GM18907 (cell line): ENCODE data around the gene WFS1.

ENCODE experiments used
- ATAC-seq: cut with Tn5 transposase; IDR thresholded peaks from one replicate; pipeline ENCODE4 v1.9.1; 2021; ENCODE audit warnings: mild to moderate bottlenecking, moderate library complexity; ENCODE audit not compliant: unreplicated experiment

The WFS1 gene

GRCh38 chr4:6298035-6298434, 28.4 kb downstream of the WFS1 start:
- no peak for ATAC-seq

DNA sequence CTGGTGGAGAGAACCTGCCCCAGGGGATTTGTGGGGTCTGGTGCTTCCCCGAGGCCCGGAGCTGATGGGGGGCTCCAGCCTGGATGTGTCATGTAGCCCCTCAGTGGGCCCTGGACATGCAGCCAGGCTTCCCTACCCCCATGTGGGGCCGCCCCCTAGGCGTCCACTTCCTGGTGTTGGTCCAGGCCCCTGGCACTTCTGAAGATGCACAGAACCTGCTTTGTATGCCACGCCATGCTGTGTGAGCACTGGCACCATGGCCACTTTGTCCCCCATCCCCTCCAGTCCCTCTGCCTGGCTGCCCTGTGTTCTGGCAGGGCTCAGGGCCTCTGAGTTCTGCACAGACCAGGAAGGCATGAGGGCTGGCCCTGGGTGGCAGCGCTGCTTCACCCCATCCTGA, 29.2 kb downstream of the WFS1 start:
- no peak for ATAC-seq

DNA sequence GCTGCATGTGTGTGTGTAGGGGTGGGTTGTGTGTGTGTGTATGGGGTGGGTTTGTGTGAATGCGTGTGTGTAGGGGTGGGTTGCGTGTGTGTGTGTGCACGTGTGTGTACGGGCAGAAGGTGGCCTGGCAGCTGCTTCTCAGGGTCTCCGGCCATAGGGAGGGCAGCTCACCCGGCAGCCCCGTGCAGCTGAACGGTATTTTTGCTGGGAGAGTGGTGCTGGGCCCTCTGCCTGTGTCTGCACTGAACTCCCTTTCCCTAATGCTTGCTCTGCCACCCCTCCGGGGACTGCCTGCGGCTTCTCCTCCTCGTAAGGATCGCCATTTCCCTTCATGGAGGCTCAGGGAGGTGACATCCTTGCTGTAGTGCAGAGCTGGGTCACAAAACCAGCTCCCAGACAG, 30.2 kb downstream of the WFS1 start:
- no peak for ATAC-seq

DNA sequence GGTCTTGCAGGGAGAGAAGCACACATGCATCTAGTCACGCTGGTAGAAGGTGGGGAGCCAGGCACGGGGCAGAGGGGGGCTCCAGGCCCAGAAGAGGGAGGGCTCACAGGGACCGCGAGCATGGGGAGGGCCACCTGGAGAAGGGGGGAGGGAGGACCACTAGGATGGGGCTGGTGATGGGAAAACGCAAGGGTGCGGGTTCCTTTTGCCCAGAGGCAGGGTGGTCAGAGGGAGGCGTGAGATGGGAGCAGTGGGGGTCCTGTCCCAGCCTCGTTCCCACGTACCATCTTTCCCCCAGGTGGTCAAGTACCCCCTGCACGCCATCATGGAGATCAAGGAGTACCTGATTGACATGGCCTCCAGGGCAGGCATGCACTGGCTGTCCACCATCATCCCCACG, 30.7 kb downstream of the WFS1 start:
- ATAC-seq, result no peak

DNA sequence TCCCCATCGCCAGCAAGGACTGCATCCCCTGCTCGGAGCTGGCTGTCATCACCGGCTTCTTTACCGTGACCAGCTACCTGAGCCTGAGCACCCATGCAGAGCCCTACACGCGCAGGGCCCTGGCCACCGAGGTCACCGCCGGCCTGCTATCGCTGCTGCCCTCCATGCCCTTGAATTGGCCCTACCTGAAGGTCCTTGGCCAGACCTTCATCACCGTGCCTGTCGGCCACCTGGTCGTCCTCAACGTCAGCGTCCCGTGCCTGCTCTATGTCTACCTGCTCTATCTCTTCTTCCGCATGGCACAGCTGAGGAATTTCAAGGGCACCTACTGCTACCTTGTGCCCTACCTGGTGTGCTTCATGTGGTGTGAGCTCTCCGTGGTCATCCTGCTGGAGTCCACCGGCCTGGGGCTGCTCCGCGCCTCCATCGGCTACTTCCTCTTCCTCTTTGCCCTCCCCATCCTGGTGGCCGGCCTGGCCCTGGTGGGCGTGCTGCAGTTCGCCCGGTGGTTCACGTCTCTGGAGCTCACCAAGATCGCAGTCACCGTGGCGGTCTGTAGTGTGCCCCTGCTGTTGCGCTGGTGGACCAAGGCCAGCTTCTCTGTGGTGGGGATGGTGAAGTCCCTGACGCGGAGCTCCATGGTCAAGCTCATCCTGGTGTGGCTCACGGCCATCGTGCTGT, 31.5 kb downstream of the WFS1 start:
- ATAC-seq, result no peak

- ATAC-seq, result no peak
Measured at GRCh38 chr4:6301732-6302442, 32.2 kb downstream of the WFS1 start.

GRCh38 chr4:6302869-6303268, 33.2 kb downstream of the WFS1 start:
- no peak for ATAC-seq

GRCh38 chr4:6303943-6304342, 34.3 kb downstream of the WFS1 start:
- no peak for ATAC-seq

DNA sequence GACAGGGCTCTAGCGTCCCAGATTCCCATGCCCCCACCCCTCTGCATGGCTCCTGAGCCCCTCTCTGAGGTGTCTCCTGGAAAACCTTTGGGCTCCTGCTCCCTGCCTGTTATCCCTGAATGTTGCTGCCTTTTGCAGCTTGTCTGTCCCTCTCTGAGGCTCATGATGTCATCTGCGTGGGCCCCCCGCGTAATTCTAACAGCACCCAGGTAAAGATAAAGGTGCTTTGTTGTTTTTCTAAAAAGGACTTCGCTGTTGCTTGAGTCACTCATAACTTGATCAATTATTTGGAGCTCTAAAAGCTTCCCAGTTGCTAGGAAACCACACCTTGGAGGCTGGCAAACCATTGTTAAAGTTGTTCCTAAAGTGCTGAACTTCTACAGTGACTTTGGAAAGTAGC, 36.6 kb downstream of the WFS1 start:
- ATAC-seq, result no peak

DNA sequence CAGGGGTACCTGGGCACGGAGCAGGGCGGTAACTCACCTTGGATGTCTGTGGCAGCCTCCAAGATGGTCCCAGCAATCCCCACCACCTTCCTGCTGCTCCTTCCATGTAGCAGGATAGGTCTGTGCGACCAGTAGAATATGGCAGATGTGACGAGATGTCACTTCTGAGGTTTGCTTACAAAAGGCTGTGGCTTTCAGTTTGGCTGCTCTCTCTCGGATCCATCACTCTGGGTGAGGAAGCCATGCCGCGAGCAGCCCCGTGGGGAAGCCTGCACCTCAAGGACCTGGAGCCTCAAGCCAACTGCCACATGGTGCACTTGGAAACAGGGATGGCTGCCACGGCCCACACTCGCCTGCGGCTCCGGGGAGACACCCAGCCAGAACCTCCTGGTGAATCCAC, 37.6 kb downstream of the WFS1 start:
- ATAC-seq, result no peak

DNA sequence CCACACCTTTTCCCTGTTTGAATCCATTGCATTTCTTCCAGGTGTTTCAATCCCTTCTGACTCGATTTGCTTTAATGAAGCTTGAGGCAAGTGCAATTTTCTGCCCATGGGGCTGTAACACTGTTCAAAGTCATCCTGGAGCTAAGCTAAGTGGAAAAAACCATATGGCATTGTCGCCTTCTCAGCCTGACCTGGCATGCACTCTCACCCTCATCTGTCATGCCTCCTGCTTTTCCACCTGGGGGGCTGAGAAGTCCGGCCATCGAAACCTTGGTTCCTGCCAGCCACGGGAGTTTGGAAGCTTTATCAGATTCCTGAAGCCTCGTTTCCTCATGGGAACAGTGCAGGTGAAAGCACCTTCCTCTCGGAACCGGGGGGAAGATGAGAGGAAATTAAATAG, 38.2 kb downstream of the WFS1 start:
- ATAC-seq, result no peak

- ATAC-seq, result no peak
Measured at GRCh38 chr4:6308899-6309643, 39.4 kb downstream of the WFS1 start.

GRCh38 chr4:6309777-6310176, 40.1 kb downstream of the WFS1 start:
- no peak for ATAC-seq

DNA sequence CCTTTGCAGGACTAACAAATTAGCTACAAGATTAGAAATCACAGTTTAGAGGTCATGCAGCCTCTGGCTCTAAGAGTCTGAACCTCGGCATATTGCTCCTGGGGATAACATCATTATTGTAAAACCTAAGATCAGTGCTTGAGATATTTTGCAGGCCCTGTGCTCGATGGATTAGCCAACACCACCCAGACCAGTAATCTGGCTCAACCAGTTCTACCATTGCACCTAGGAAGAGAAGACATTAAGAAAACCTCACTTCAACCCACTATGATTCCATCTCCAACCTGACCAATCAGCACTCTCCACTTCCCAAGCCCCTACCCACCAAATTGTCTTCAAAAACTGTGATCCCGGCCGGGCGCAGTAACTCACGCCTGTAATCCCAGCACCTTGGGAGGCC, 43.6 kb downstream of the WFS1 start:
- ATAC-seq, result no peak

DNA sequence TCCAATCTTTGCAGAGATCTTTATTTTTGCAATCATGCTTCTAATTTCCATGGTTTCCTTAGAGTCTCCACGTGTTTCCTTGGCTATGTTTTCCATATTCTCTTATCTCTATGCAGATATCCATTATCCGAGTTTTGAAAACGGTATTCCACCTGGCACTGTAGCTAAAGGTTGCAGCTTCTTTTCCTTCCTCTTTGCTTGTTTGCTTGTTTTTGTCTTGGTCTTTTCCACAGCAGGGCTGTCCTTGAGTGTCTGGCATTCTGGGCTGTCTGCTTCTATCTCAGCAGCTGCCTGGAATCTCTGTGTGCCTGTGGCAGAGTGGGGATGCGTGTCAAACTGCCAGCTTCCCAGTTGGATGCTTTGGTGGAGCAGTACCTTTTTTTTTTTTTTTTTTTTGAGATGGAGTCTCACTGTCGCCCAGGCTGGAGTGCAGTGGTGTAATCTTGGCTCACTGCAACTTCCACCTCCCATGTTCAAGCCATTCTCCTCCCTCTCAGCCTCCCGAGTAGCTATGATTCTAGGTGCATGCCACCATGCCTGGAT, 46.9 kb downstream of the WFS1 start:
- ATAC-seq, result no peak

DNA sequence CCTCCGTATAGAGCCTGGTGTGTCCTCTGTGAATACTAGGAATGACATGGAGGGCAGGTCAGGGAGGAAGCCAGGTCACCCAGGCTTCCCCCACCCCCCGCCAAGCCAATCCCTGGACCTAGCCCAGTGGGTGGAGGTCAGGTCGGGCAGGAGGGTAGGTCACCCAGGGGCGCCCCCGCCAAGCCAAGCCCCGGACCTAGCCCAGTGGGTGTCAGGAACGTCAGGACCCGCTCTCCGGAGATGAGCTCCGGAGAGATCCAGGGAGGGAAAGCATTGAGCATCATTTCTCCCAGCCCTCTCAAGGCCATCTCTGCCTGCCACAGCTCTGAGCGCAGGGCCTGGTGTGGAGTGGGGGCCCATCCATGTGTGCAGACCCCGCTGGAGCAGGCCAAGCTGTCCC, 48.6 kb downstream of the WFS1 start:
- ATAC-seq, result no peak

- ATAC-seq, result no peak
Measured at GRCh38 chr4:6319530-6320150, 50.0 kb downstream of the WFS1 start.

- ATAC-seq, result no peak
Measured at GRCh38 chr4:6320663-6321062, 51.0 kb downstream of the WFS1 start.

DNA sequence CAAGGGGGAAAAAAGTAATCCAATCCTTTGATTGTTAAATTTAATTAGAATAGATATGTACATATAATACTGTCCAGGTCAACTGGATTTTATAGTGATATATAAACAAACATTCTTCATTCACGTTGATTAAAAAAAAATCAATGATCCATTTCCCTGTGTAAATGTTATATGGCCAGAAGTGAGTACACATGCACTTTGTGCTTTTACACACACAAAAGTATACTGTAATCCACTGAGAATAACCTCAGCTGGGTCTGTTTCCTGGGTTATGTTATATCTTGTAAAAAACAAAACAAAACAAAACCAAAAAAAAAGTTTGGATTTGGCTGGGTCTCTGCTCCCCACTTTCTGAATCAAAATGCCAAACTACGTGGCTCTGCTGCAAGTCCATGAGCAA, 51.7 kb downstream of the WFS1 start:
- no peak for ATAC-seq

DNA sequence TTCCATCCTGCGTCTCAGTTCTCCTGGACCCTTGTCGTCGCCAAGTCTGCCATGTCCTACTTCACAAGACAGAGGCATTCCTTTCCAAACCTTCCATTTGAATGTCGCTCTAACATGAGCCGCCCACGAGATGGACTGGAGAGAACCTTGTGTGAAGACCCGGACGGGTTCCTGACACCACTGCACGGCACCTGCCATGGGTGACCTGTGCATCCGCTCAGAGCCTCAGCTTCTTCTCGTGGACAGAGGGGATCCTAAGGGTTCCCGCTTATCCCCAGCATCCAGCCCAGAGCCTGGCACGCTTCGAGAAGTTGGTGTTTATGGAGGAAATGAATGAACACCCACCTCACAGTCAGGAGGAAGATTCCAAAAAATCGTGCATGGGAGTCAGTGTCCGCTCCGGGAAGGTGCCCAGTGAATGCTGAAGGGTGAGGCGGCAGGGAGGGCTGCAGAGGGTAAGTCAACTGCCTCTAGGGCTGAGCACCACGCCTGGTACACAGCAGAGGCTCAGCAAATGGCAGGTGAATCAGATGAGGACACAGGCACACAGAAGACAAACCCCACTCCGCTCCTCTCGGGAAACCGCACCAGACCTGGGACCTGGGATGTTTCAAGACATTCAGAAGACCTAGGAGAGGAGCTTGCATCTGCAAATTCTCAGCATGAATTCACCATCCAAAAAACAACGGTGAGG, 52.6 kb downstream of the WFS1 start:
- ATAC-seq, result no peak
